ENCODE data around the gene DAPK1. TPM values are rescaled to one million over a fixed set of nuclear protein-coding genes. Genes with fewer than 3 reads are reported as not detected.
A peak's percentile ranks its signal among the peaks of the same experiment; 100 is the strongest.

The DAPK1 gene
- total RNA-seq, 1 experiment from 2014 or later = 133 TPM

DNA sequence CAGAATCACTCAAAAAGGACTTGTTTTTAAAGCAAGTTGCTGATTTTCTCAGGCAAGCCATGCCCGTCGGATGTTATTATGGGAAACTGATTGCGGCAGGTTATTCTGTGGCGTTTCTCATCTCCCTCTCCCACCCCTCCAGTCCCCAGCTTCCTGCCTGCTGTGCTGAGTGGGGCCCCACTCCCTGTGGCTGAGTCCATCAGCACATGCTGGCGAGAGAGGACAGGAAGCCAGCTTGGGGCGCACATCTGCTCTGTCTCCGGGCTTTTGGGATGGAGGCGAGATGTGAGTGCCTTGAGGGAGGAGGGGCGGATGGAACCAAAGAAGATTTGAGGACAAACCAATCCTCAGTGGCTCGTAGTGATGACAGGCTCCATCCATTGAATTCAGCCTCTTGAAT is 108.0 kb downstream of the DAPK1 start:
- Mint-ChIP-seq H3K4me1 (ENCODE audit: low read depth, unreplicated experiment) (peaks cover 30% of the 10 kb centered on the region), H3K4me3 (ENCODE audit: low read depth, unreplicated experiment) (no peak overlapping the region), H3K36me3 (ENCODE audit: insufficient read depth, unreplicated experiment) (peaks cover 15% of the 10 kb centered on the region), H3K27ac (ENCODE audit: unreplicated experiment) (peak overlapping the region; percentile 24), H3K9me3 (ENCODE audit: low read depth, unreplicated experiment) (no peaks in the 10 kb centered on the region), H3K27me3 (ENCODE audit: unreplicated experiment) (no peaks in the 10 kb centered on the region)
- CTCF ChIA-PET = no interaction called here
- TF ChIP-seq, protein P1, sequence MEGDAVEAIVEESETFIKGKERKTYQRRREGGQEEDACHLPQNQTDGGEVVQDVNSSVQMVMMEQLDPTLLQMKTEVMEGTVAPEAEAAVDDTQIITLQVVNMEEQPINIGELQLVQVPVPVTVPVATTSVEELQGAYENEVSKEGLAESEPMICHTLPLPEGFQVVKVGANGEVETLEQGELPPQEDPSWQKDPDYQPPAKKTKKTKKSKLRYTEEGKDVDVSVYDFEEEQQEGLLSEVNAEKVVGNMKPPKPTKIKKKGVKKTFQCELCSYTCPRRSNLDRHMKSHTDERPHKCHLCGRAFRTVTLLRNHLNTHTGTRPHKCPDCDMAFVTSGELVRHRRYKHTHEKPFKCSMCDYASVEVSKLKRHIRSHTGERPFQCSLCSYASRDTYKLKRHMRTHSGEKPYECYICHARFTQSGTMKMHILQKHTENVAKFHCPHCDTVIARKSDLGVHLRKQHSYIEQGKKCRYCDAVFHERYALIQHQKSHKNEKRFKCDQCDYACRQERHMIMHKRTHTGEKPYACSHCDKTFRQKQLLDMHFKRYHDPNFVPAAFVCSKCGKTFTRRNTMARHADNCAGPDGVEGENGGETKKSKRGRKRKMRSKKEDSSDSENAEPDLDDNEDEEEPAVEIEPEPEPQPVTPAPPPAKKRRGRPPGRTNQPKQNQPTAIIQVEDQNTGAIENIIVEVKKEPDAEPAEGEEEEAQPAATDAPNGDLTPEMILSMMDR (IDR thresholded peaks at IDR 0.05; ENCODE audit: unreplicated experiment) = no peak
- no TSS peak for BruUV-seq (replicated peaks)
- intact Hi-C loops (cut with micrococcal nuclease; ENCODE audit: unreplicated experiment) = no loop called here
- no peak for DNase-seq

DNA sequence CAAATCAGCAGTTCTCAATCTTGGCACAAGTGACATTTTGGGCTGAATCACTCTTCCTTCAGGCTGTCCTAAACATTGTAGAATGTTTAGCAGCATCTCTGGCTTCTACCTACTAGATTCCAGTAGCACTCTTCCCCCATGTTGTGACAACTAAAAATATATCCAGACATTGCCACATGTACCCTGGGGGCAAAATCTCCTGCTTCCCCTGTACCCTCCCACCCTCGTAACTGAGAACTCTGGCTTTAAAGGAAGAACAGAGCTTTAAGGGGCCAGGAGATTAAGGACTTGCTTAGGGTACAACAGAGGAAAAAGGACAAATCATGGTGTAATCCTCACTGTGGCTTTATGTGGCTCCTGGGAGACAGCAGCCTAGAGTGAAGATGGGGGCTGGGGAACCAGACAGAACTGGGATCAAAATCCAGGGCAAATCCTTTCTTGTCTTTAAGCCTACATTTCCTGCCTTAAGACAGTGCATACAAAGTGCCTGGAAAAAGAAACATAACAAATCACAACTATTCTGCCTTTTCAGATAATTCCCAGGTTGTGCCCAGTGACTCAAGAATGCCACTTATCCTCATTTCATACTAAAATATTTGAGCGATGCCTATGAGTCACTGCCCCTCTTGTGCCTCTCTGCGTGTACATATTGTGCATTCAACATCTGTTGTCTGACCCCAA is 109.3 kb downstream of the DAPK1 start:
- Mint-ChIP-seq H3K4me1 (ENCODE audit: low read depth, unreplicated experiment) (peaks cover 18% of the 10 kb centered on the region), H3K9me3 (ENCODE audit: low read depth, unreplicated experiment) (no peaks in the 10 kb centered on the region), H3K27me3 (ENCODE audit: unreplicated experiment) (no peaks in the 10 kb centered on the region), H3K27ac (ENCODE audit: unreplicated experiment) (no peak overlapping the region), H3K36me3 (ENCODE audit: insufficient read depth, unreplicated experiment) (peaks cover 15% of the 10 kb centered on the region), H3K4me3 (ENCODE audit: low read depth, unreplicated experiment) (no peak overlapping the region)
- BruUV-seq (replicated peaks) = TSS peak; percentile 15
- no peak for DNase-seq
- TF ChIP-seq, protein P1 (IDR thresholded peaks at IDR 0.05; ENCODE audit: unreplicated experiment) = no peak
- CTCF ChIA-PET = interaction anchor here (0.7 kb wide), 1 partner anchor 816 kb away, joined by 3 read pairs; no protein-coding TSS in a partner anchor
- intact Hi-C loops (cut with micrococcal nuclease; ENCODE audit: unreplicated experiment) = no loop called here

DNA sequence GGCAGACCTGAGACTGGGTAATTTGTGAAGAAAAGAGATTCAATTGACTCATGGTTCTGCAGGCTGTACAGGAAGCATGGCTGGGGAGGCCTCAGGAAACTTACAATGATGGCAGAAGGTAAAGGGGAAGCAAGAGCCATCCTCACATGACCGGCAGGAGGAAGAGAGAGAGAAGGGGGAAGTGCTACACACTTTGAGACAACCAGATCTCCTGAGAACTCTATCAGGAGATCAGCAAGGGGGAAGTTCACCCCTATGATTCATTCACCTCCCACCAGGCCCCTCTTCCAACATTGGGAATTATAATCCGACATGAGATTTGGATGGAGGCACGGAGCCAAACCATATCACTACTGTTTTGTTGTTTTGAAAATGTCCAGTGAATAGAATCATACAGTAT is 110.2 kb downstream of the DAPK1 start:
- H3K27me3 Mint-ChIP-seq (ENCODE audit: unreplicated experiment) = no peaks in the 10 kb centered on the region
- CTCF ChIA-PET = no interaction called here
- no peak overlapping the region for H3K4me3 Mint-ChIP-seq (ENCODE audit: low read depth, unreplicated experiment)
- H3K36me3 Mint-ChIP-seq (ENCODE audit: insufficient read depth, unreplicated experiment) = peaks cover 15% of the 10 kb centered on the region
- H3K27ac Mint-ChIP-seq (ENCODE audit: unreplicated experiment) = no peak overlapping the region
- H3K4me1 Mint-ChIP-seq (ENCODE audit: low read depth, unreplicated experiment) = peaks cover 19% of the 10 kb centered on the region
- TF ChIP-seq, protein P1 (IDR thresholded peaks at IDR 0.05; ENCODE audit: unreplicated experiment) = no peak
- DNase-seq = no peak
- intact Hi-C loops (cut with micrococcal nuclease; ENCODE audit: unreplicated experiment) = no loop called here
- H3K9me3 Mint-ChIP-seq (ENCODE audit: low read depth, unreplicated experiment) = no peaks in the 10 kb centered on the region
- BruUV-seq (replicated peaks) = no TSS peak

DNA sequence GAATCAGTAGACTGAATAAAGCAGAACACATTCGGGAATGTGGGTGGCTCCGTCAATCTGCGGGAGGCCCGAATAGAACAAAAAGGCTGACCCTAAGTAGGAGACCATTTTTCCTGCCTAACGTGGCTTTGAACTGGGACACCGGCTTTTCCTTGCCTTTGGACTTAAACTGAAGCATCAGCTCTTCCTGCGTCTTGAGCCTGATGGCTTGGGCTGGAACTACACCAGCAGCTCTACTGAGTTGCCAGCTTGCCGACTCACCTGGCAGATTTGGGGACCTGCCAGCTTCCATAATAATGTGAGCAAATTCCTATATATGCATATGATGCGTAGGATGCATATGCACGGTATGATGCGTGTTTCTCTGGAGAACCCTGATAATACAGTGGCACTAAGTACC is 111.3 kb downstream of the DAPK1 start:
- intact Hi-C loops (cut with micrococcal nuclease; ENCODE audit: unreplicated experiment) = no loop called here
- CTCF ChIA-PET = no interaction called here
- Mint-ChIP-seq H3K4me3 (ENCODE audit: low read depth, unreplicated experiment) (no peak overlapping the region), H3K27me3 (ENCODE audit: unreplicated experiment) (no peaks in the 10 kb centered on the region), H3K9me3 (ENCODE audit: low read depth, unreplicated experiment) (no peaks in the 10 kb centered on the region), H3K27ac (ENCODE audit: unreplicated experiment) (no peak overlapping the region), H3K4me1 (ENCODE audit: low read depth, unreplicated experiment) (peaks cover 31% of the 10 kb centered on the region), H3K36me3 (ENCODE audit: insufficient read depth, unreplicated experiment) (peaks cover 20% of the 10 kb centered on the region)
- BruUV-seq (replicated peaks) = no TSS peak
- DNase-seq = no peak
- TF ChIP-seq, protein P1 (IDR thresholded peaks at IDR 0.05; ENCODE audit: unreplicated experiment) = no peak

All from Calu3 (cell line).